Activated CD8-positive, alpha-beta memory T cell treated with anti-CD3 and anti-CD28 coated beads, Interleukin-2, amount 50 U/mL, for 4 hours (primary cell): ENCODE measurements around the gene HOTAIR.

Source experiments
- DNase-seq: peaks from one replicate; pipeline ENCODE4 v3.0.0-alpha.2; 2020

Gene HOTAIR

GRCh38 chr12:53972152-53972702 lies 2.5 kb downstream of the HOTAIR start:
- no peak for DNase-seq

- no peak for DNase-seq
These were observed 3.1 kb downstream of the HOTAIR start for GRCh38 chr12:53971686-53972085.

- DNase-seq = no peak
These were observed 3.6 kb downstream of the HOTAIR start for GRCh38 chr12:53971129-53971528.

- DNase-seq = no peak
These were observed 4.3 kb downstream of the HOTAIR start for GRCh38 chr12:53970451-53970850.

GRCh38 chr12:53969588-53970259 lies 5.0 kb downstream of the HOTAIR start:
- no peak for DNase-seq

GRCh38 chr12:53968214-53969127 lies 6.3 kb downstream of the HOTAIR start:
- no peak for DNase-seq

GRCh38 chr12:53967421-53967925 lies 7.3 kb downstream of the HOTAIR start:
- DNase-seq = no peak

GRCh38 chr12:53966385-53967133 lies 8.2 kb downstream of the HOTAIR start:
- no peak for DNase-seq

- DNase-seq = no peak
These were observed 8.7 kb downstream of the HOTAIR start for GRCh38 chr12:53966085-53966384.

GRCh38 chr12:53965281-53966084 lies 9.3 kb downstream of the HOTAIR start:
- DNase-seq = no peak

GRCh38 chr12:53964315-53964713 lies 10.4 kb downstream of the HOTAIR start:
- DNase-seq = no peak

GRCh38 chr12:53963434-53964314 lies 11.1 kb downstream of the HOTAIR start:
- DNase-seq = no peak

- no peak for DNase-seq
These were observed 11.7 kb downstream of the HOTAIR start for GRCh38 chr12:53963005-53963404.

- DNase-seq = no peak
These were observed 13.6 kb downstream of the HOTAIR start for GRCh38 chr12:53961025-53961761.

- DNase-seq = no peak
These were observed 14.3 kb downstream of the HOTAIR start for GRCh38 chr12:53960187-53961024.

- DNase-seq = no peak
These were observed 15.4 kb downstream of the HOTAIR start for GRCh38 chr12:53959314-53959713.

- no peak for DNase-seq
These were observed 16.6 kb downstream of the HOTAIR start for GRCh38 chr12:53958128-53958527.

- DNase-seq = no peak
These were observed 17.7 kb downstream of the HOTAIR start for GRCh38 chr12:53956914-53957536.
